GM12878 (cell line): ENCODE results near the gene SPRED2. TPM values are rescaled to one million over a fixed set of nuclear protein-coding genes. Genes with fewer than 3 reads are reported as not detected.

Source experiments
- ASH2L ChIP-seq: fragments of 300-600, 200-600 bp; sonication (generic); IDR thresholded peaks from 2 replicates; pipeline ENCODE4 v1.6.1; 2017; ENCODE audit warnings: low read depth, mild to moderate bottlenecking, borderline replicate concordance
- DPF2 ChIP-seq: fragments of 450-650 bp; IDR thresholded peaks from 2 replicates; pipeline ENCODE4 v1.6.1; 2017; ENCODE audit warnings: mild to moderate bottlenecking
- E2F8 ChIP-seq: fragments of 450-650 bp; IDR thresholded peaks from 2 replicates; pipeline ENCODE4 v1.6.1; 2018; ENCODE audit warnings: mild to moderate bottlenecking, low read depth, moderate library complexity; ENCODE audit not compliant: partially characterized antibody
- EED ChIP-seq: sonication (generic); IDR thresholded peaks from 2 replicates; pipeline ENCODE4 v1.6.1; 2016; ENCODE audit warnings: antibody characterized with exemption, low read depth
- EP300 ChIP-seq, 2 experiments: fragments of 150-350 bp in 1 of 2; IDR thresholded peaks; 2 replicates each; pipeline ENCODE4 v1.6.1; 2011 to 2012; ENCODE audit warnings: low read depth in 2 of 2, low read length in 2 of 2, borderline replicate concordance in 1 of 2, improper control_type of control experiment in 1 of 2, inconsistent platforms in 1 of 2; ENCODE audit not compliant: control insufficient read depth in 1 of 2
- FOXM1 ChIP-seq: IDR thresholded peaks from 2 replicates; pipeline ENCODE4 v1.6.1; 2012; ENCODE audit warnings: low read depth, mild to moderate bottlenecking, inconsistent platforms, low read length, moderate library complexity
- IKZF1 ChIP-seq: fragments of 450-650 bp; conservative IDR thresholded peaks from 2 replicates; pipeline ENCODE4 v1.6.1; 2017; ENCODE audit warnings: antibody characterized with exemption, mild to moderate bottlenecking
- IKZF2 ChIP-seq, 2 experiments: fragments of 450-650 bp; IDR thresholded peaks; 2 replicates each; pipeline ENCODE4 v1.6.1; 2017; ENCODE audit warnings: mild to moderate bottlenecking in 2 of 2, moderate library complexity in 2 of 2
- MTA3 ChIP-seq: IDR thresholded peaks from 2 replicates; pipeline ENCODE4 v1.6.1; 2012; ENCODE audit warnings: low read length, inconsistent platforms, borderline replicate concordance
- NFIC ChIP-seq: IDR thresholded peaks from 2 replicates; pipeline ENCODE4 v1.6.1; 2012; ENCODE audit warnings: low read depth, mild to moderate bottlenecking, inconsistent platforms, low read length, moderate library complexity
- PRDM15 ChIP-seq: fragments of 450-650 bp; formaldehyde crosslinking; IDR thresholded peaks from 2 replicates; pipeline ENCODE4 v1.4.0; 2020; ENCODE audit warnings: mild to moderate bottlenecking, moderate library complexity
- RELB ChIP-seq: fragments of 450-650 bp; IDR thresholded peaks from 2 replicates; pipeline ENCODE4 v1.6.1; 2017; ENCODE audit warnings: low read depth, mild to moderate bottlenecking, moderate library complexity
- RUNX3 ChIP-seq: IDR thresholded peaks from 2 replicates; pipeline ENCODE4 v1.6.1; 2012; ENCODE audit warnings: low read length, inconsistent platforms
- SUZ12 ChIP-seq: fragments of 200-600 bp; sonication (generic); IDR thresholded peaks from one replicate; pipeline ENCODE4 v1.6.1; 2018; ENCODE audit warnings: antibody characterized with exemption, mild to moderate bottlenecking; ENCODE audit not compliant: unreplicated experiment
- ZNF274 ChIP-seq: IDR thresholded peaks from one replicate; pipeline ENCODE4 v1.8.0; 2011; ENCODE audit not compliant: insufficient read length, insufficient read depth
- polyA plus RNA-seq, 11 experiments: library from polyadenylated mRNA; depleted of rRNA in 4 of 11; unstranded in 6 of 11; stranded (reverse) in 5 of 11; fragments of >200 nt; fragmentation: Nextera tagmentation in 4 of 11; fragmentation: Illumina TruSeq in 1 of 11; extraction: Ambion mirVana in 4 of 11; extraction: Trizol in 1 of 11; gene quantifications; 1 replicate in 1 of 11; 2 replicates in 10 of 11; pipeline versions ENCODE4 v1.2.1 to v1.2.3, GENCODE V29; 2011 to 2016; ENCODE audit warnings: inconsistent platforms in 2 of 11, missing spikeins in 2 of 11, low read depth in 1 of 11
- total RNA-seq, 4 experiments: library from RNA; depleted of rRNA in 3 of 4; stranded (reverse); fragments of >200 nt in 3 of 4; fragmentation: Illumina TruSeq in 1 of 4; extraction: Trizol in 1 of 4; gene quantifications; 2 replicates each; pipeline versions ENCODE4 v1.2.1 to v1.2.3, GENCODE V29; 2013 to 2021

SPRED2 gene
- total and polyA plus RNA-seq, 10 of the 15 experiments (the other 5 are each of a cell fraction or from before 2014, with no cell fraction given), result 3.0 to 23.9 (median 9.7) TPM

- no peak for TF ChIP-seq PRDM15 (CRISPR knock-in tag)
- TF ChIP-seq RELB, result peak; percentile 68; the same call in 1 of the 2 replicates
- peak; percentile 42; the same call in 1 of the 2 replicates for TF ChIP-seq MTA3
- no peak for TF ChIP-seq E2F8
- TF ChIP-seq NFIC, result peak; percentile 66; the same call in 1 of the 2 replicates
- no peak for TF ChIP-seq ASH2L
- TF ChIP-seq ZNF274, result no peak
- peak; percentile 91 for TF ChIP-seq IKZF1
- TF ChIP-seq DPF2, result 0 out of 2 replicates have a peak, but pooled peaks have one; percentile 47
- TF ChIP-seq FOXM1, result peak; percentile 33; the same call in 1 of the 2 replicates
- TF ChIP-seq SUZ12, result no peak
- TF ChIP-seq RUNX3, result peak; percentile 74
- TF ChIP-seq IKZF2 (IDR thresholded peaks at IDR 0.05), result peak; percentile 84 to 86
- 0 out of 4 replicates have a peak, but pooled peaks of 1 of the 2 experiments have one; percentile 4 for TF ChIP-seq EP300 (IDR thresholded peaks at IDR 0.05; ENCODE audit: borderline replicate concordance in 1 of 2, control insufficient read depth in 1 of 2, low read depth in 2 of 2, low read length in 2 of 2)
- peak; percentile 92 for TF ChIP-seq EED
Measured at GRCh38 chr2:65381607-65382051, 50.8 kb downstream of the SPRED2 start (continued).
